ENCODE results near the gene GSTO1.
"Not testable (repeated sequence)": the region's sequence is repeated elsewhere in the genome, so short reads cannot be mapped to it uniquely, and the experiment has no call there.

Gene GSTO1

GRCh38 chr10:104235801-104236200 lies 18.9 kb upstream of the GSTO1 start:
- Histone ChIP-seq H3K27ac (ENCODE audit: low read length) (no peak overlapping the region), H3K4me3 (ENCODE audit: low read length) (no peak overlapping the region), H3F3A (ENCODE audit: insufficient read depth, low read length) (no peaks in the 10 kb centered on the region), H3K79me2 (ENCODE audit: low read length) (no peaks in the 10 kb centered on the region), H4K20me1 (ENCODE audit: insufficient read depth, low read length) (no peaks in the 10 kb centered on the region), H3K4me2 (ENCODE audit: low read depth, low read length) (no peak overlapping the region), H3K9ac (ENCODE audit: low read length) (no peak overlapping the region), H2AFZ (ENCODE audit: low read length) (no peak overlapping the region), H3K27me3 (replicated peaks; ENCODE audit: insufficient read depth, low read length) (0 out of 2 replicates have a peak, but pooled peaks cover 6% of the 10 kb centered on the region), H3K9me2 (replicated peaks; ENCODE audit: insufficient read depth, low read length) (no peaks in the 10 kb centered on the region), H3K36me3 (replicated peaks; ENCODE audit: insufficient read depth, low read length) (no peaks in the 10 kb centered on the region), H3K9me3 (replicated peaks; ENCODE audit: insufficient read depth, low read length) (no peaks in the 10 kb centered on the region), H3K4me1 (ENCODE audit: low read length) (0 out of 2 replicates have a peak, but pooled peaks cover 3% of the 10 kb centered on the region)
- TF ChIP-seq CTCF (IDR thresholded peaks at IDR 0.05; ENCODE audit: low read length) (no peak), EZH2phosphoT487 (IDR thresholded peaks at IDR 0.05; ENCODE audit: low read length) (no peak), EZH2 (optimal IDR thresholded peaks at IDR 0.05; ENCODE audit: low read depth, low read length) (no peak)
- no peak for DNase-seq

GRCh38 chr10:104240078-104240477 lies 14.6 kb upstream of the GSTO1 start:
- Histone ChIP-seq H2AFZ (ENCODE audit: low read length) (no peak overlapping the region), H4K20me1 (ENCODE audit: insufficient read depth, low read length) (no peaks in the 10 kb centered on the region), H3K4me3 (ENCODE audit: low read length) (no peak overlapping the region), H3F3A (ENCODE audit: insufficient read depth, low read length) (no peaks in the 10 kb centered on the region), H3K9me3 (replicated peaks; ENCODE audit: insufficient read depth, low read length) (no peaks in the 10 kb centered on the region), H3K9ac (ENCODE audit: low read length) (no peak overlapping the region), H3K27me3 (replicated peaks; ENCODE audit: insufficient read depth, low read length) (0 out of 2 replicates have a peak, but pooled peaks cover 3% of the 10 kb centered on the region), H3K9me2 (replicated peaks; ENCODE audit: insufficient read depth, low read length) (no peaks in the 10 kb centered on the region), H3K36me3 (replicated peaks; ENCODE audit: insufficient read depth, low read length) (no peaks in the 10 kb centered on the region), H3K79me2 (ENCODE audit: low read length) (no peaks in the 10 kb centered on the region), H3K4me2 (ENCODE audit: low read depth, low read length) (no peak overlapping the region), H3K27ac (ENCODE audit: low read length) (no peak overlapping the region), H3K4me1 (ENCODE audit: low read length) (no peaks in the 10 kb centered on the region)
- DNase-seq, result no peak
- TF ChIP-seq EZH2phosphoT487 (IDR thresholded peaks at IDR 0.05; ENCODE audit: low read length) (no peak), CTCF (IDR thresholded peaks at IDR 0.05; ENCODE audit: low read length) (no peak), EZH2 (optimal IDR thresholded peaks at IDR 0.05; ENCODE audit: low read depth, low read length) (no peak)

- no peak overlapping the region for H3K4me3 ChIP-seq (ENCODE audit: low read length)
- H3K4me2 ChIP-seq (ENCODE audit: low read depth, low read length), result no peak overlapping the region
- no peak overlapping the region for H2AFZ ChIP-seq (ENCODE audit: low read length)
- no peaks in the 10 kb centered on the region for H3K9me3 ChIP-seq (replicated peaks; ENCODE audit: insufficient read depth, low read length)
- H3K79me2 ChIP-seq (ENCODE audit: low read length), result no peaks in the 10 kb centered on the region
- no peaks in the 10 kb centered on the region for H3F3A ChIP-seq (ENCODE audit: insufficient read depth, low read length)
- no peaks in the 10 kb centered on the region for H3K36me3 ChIP-seq (replicated peaks; ENCODE audit: insufficient read depth, low read length)
- no peak overlapping the region for H3K27ac ChIP-seq (ENCODE audit: low read length)
- H3K27me3 ChIP-seq (replicated peaks; ENCODE audit: insufficient read depth, low read length), result no peaks in the 10 kb centered on the region
- no peak for DNase-seq
- no peak overlapping the region for H3K9ac ChIP-seq (ENCODE audit: low read length)
- H3K4me1 ChIP-seq (ENCODE audit: low read length), result no peaks in the 10 kb centered on the region
- H3K9me2 ChIP-seq (replicated peaks; ENCODE audit: insufficient read depth, low read length), result no peaks in the 10 kb centered on the region
- TF ChIP-seq EZH2 (optimal IDR thresholded peaks at IDR 0.05; ENCODE audit: low read depth, low read length) (no peak), CTCF (IDR thresholded peaks at IDR 0.05; ENCODE audit: low read length) (no peak), EZH2phosphoT487 (IDR thresholded peaks at IDR 0.05; ENCODE audit: low read length) (no peak)
- H4K20me1 ChIP-seq (ENCODE audit: insufficient read depth, low read length), result no peaks in the 10 kb centered on the region
These were observed 12.1 kb upstream of the GSTO1 start for GRCh38 chr10:104242545-104242944.

- H3K9me2 ChIP-seq (replicated peaks; ENCODE audit: insufficient read depth, low read length); H3K4me1 ChIP-seq (ENCODE audit: low read length); H3K9me3 ChIP-seq (replicated peaks; ENCODE audit: insufficient read depth, low read length); H3K4me3 ChIP-seq (ENCODE audit: low read length); H3K27ac ChIP-seq (ENCODE audit: low read length); H3K27me3 ChIP-seq (replicated peaks; ENCODE audit: insufficient read depth, low read length); H3K9ac ChIP-seq (ENCODE audit: low read length); H3F3A ChIP-seq (ENCODE audit: insufficient read depth, low read length); DNase-seq; H3K79me2 ChIP-seq (ENCODE audit: low read length); H3K36me3 ChIP-seq (replicated peaks; ENCODE audit: insufficient read depth, low read length); H3K4me2 ChIP-seq (ENCODE audit: low read depth, low read length); H2AFZ ChIP-seq (ENCODE audit: low read length); H4K20me1 ChIP-seq (ENCODE audit: insufficient read depth, low read length): not testable (repeated sequence)
These were observed 11.7 kb upstream of the GSTO1 start for GRCh38 chr10:104243009-104243408.
